ENCODE measurements around the gene SH2D3A. TPM values are rescaled to one million over a fixed set of nuclear protein-coding genes. Genes with fewer than 3 reads are reported as not detected.

Gene SH2D3A
- total RNA-seq, 4 donors from 2014 or later, result 41.4 to 127 (median 55.5) TPM

GRCh38 chr19:6705931-6706632 is 61.2 kb downstream of the SH2D3A start:
- in situ Hi-C loops (cut with MboI; ENCODE audit: low pct_ligation_motif_present in 1 of 4, low pct_unique_long_range_greater_than_20kb in 1 of 4, low sequenced_read_pairs in 3 of 4) (loop anchor here in 1 of 4 donors (25.0 kb wide), 1 partner anchor 156 kb away; no protein-coding TSS in a partner anchor), intact Hi-C loops (cut with DNase I; ENCODE audit: low total_unique reads) (no loop called here)
- H3K27ac ChIP-seq, result no peak overlapping the region
- no peak for DNase-seq
- no peaks in the 10 kb centered on the region for H3K4me1 ChIP-seq
- WGBS, 2 donors (ENCODE audit: low coverage in 1 of 2), result 85 to 88% methylated on average over 6 to 11 of the region's 11 CpGs
- H3K36me3 ChIP-seq, result no peaks in the 10 kb centered on the region
- H3K9me3 ChIP-seq, result no peaks in the 10 kb centered on the region
- H3K4me3 ChIP-seq, result no peak overlapping the region
- H3K27me3 ChIP-seq, result peaks cover 26% of the 10 kb centered on the region
- TF ChIP-seq CTCF (IDR thresholded peaks at IDR 0.05), result no peak
- no peak for TF ChIP-seq POLR2AphosphoS5 (IDR thresholded peaks at IDR 0.05)
- no peak for TF ChIP-seq POLR2A (IDR thresholded peaks at IDR 0.05)
- no peak for TF ChIP-seq EP300 (IDR thresholded peaks at IDR 0.05; ENCODE audit: low read depth)

Other genes with a start within 250 kb of the SH2D3A start
- gene TNFSF9, start 236.4 kb downstream of the SH2D3A start, total RNA-seq, result 1 to 10 TPM in 1 of 4 donors, under 1 TPM in 1, not detected in 2; 0.95 to 2.7 TPM
- not detected for gene CD70, start 176.3 kb downstream of the SH2D3A start, total RNA-seq
- under 1 TPM in 2 of 4 donors, not detected in 2; 0.27 to 0.48 TPM for gene TNFSF14, start 97.3 kb downstream of the SH2D3A start, total RNA-seq
- 100 to 1,000 TPM in 3 of 4 donors, 10 to 100 TPM in 1; 50.1 to 351 (median 194) TPM for gene C3, start 46.8 kb downstream of the SH2D3A start, total RNA-seq
- 100 to 1,000 TPM in 2 of 4 donors, 10 to 100 TPM in 2; 38.0 to 118 (median 90.6) TPM for gene GPR108, start 29.9 kb downstream of the SH2D3A start, total RNA-seq
- gene TRIP10, start 27.8 kb downstream of the SH2D3A start, total RNA-seq, result 100 to 1,000 TPM in 1 of 4 donors, 10 to 100 TPM in 3; 55.5 to 227 (median 78.8) TPM
- 10 to 100 TPM in 1 of 4 donors, 1 to 10 TPM in 2, under 1 TPM in 1; 0.60 to 10.8 (median 6.0) TPM for gene VAV1, start 5.3 kb upstream of the SH2D3A start, total RNA-seq
- under 1 TPM in 2 of 4 donors, not detected in 2; 0.16 to 0.27 TPM for gene ADGRE1, start 120.1 kb upstream of the SH2D3A start, total RNA-seq